HepG2 (cell line): ENCODE measurements around the gene TMEM270. TPM values are rescaled to one million over a fixed set of nuclear protein-coding genes. Genes with fewer than 3 reads are reported as not detected.

ENCODE experiments used
- CBX1 ChIP-seq: IDR thresholded peaks from one replicate; pipeline ENCODE4 v1.6.1; 2016; ENCODE audit warnings: antibody characterized with exemption, low read depth
- CBX2 ChIP-seq, 2 experiments: fragments of 200-600 bp in 1 of 2; sonication (generic); formaldehyde crosslinking in 1 of 2; IDR thresholded peaks; 2 replicates each; pipeline versions ENCODE4 v1.7.0 to v1.8.1; 2018 to 2022; ENCODE audit warnings: low read depth in 2 of 2, low read length in 1 of 2, mild to moderate bottlenecking in 1 of 2, missing genetic modification reagents in 1 of 2
- CREM ChIP-seq, 2 experiments: sonication (generic) in 1 of 2; formaldehyde crosslinking in 1 of 2; IDR thresholded peaks; 2 replicates each; pipeline versions ENCODE4 v1.4.0 to v1.6.1; 2016 to 2020; ENCODE audit warnings: antibody characterized with exemption in 1 of 2, mild to moderate bottlenecking in 1 of 2, missing genetic modification reagents in 1 of 2
- CTCF ChIP-seq: sonication (generic); formaldehyde crosslinking; IDR thresholded peaks from 2 replicates; pipeline ENCODE4 v1.5.0; 2020; ENCODE audit warnings: mild to moderate bottlenecking, missing genetic modification reagents, moderate library complexity
- ELK4 ChIP-seq: sonication (generic); formaldehyde crosslinking; IDR thresholded peaks from 2 replicates; pipeline ENCODE4 v1.9.0; 2021; ENCODE audit warnings: missing genetic modification reagents, borderline replicate concordance
- FOXJ3 ChIP-seq: sonication (generic); formaldehyde crosslinking; IDR thresholded peaks from 2 replicates; pipeline ENCODE4 v1.4.0; 2020; ENCODE audit warnings: missing genetic modification reagents, mild to moderate bottlenecking, borderline replicate concordance
- HDAC6 ChIP-seq: fragments of 200-600 bp; sonication (generic); IDR thresholded peaks from 2 replicates; pipeline ENCODE4 v1.7.0; 2017; ENCODE audit warnings: mild to moderate bottlenecking, antibody characterized with exemption, low read length, low read depth
- IKZF4 ChIP-seq: sonication (generic); formaldehyde crosslinking; IDR thresholded peaks from 2 replicates; pipeline ENCODE4 v1.5.1; 2020; ENCODE audit warnings: borderline replicate concordance, mild to moderate bottlenecking, low read depth, missing genetic modification reagents; ENCODE audit errors: not compliant biosample characterization
- KAT8 ChIP-seq: IDR thresholded peaks from 2 replicates; pipeline ENCODE4 v1.6.1; 2016; ENCODE audit warnings: missing genetic modification reagents, missing compliant biosample characterization
- MTERF4 ChIP-seq: sonication (generic); formaldehyde crosslinking; IDR thresholded peaks from 2 replicates; pipeline ENCODE4 v1.8.0; 2023; ENCODE audit warnings: mild to moderate bottlenecking, missing genetic modification reagents
- SMARCE1 ChIP-seq: fragments of 450-650 bp; IDR thresholded peaks from 2 replicates; pipeline ENCODE4 v1.6.1; 2017; ENCODE audit warnings: borderline replicate concordance
- SNAI1 ChIP-seq: sonication (generic); formaldehyde crosslinking; IDR thresholded peaks from 2 replicates; pipeline ENCODE4 v1.5.0; 2020; ENCODE audit warnings: mild to moderate bottlenecking, missing genetic modification reagents, borderline replicate concordance
- TRAFD1 ChIP-seq: sonication (generic); formaldehyde crosslinking; IDR thresholded peaks from 2 replicates; pipeline ENCODE4 v1.5.1; 2020; ENCODE audit warnings: missing genetic modification reagents, mild to moderate bottlenecking, borderline replicate concordance
- ZNF180 ChIP-seq: sonication (generic); formaldehyde crosslinking; IDR thresholded peaks from 2 replicates; pipeline ENCODE4 v1.4.0; 2020; ENCODE audit warnings: low read depth, missing genetic modification reagents, borderline replicate concordance
- ZNF331 ChIP-seq: sonication (generic); formaldehyde crosslinking; IDR thresholded peaks from 2 replicates; pipeline ENCODE4 v1.4.0; 2020; ENCODE audit warnings: missing genetic modification reagents
- ZNF747 ChIP-seq: sonication (generic); formaldehyde crosslinking; IDR thresholded peaks from 2 replicates; pipeline ENCODE4 v1.8.1; 2023; ENCODE audit warnings: missing genetic modification reagents, mild to moderate bottlenecking, borderline replicate concordance
- ZNF891 ChIP-seq: sonication (generic); formaldehyde crosslinking; IDR thresholded peaks from 2 replicates; pipeline ENCODE4 v1.5.0; 2020; ENCODE audit warnings: mild to moderate bottlenecking, missing genetic modification reagents
- ZSCAN5A ChIP-seq: sonication (generic); formaldehyde crosslinking; IDR thresholded peaks from 2 replicates; pipeline ENCODE4 v1.8.0; 2022; ENCODE audit warnings: mild to moderate bottlenecking, missing genetic modification reagents, borderline replicate concordance
- polyA plus RNA-seq, 8 experiments: library from polyadenylated mRNA; depleted of rRNA in 3 of 8; stranded (reverse) in 7 of 8; unstranded in 1 of 8; fragments of >200 nt; fragmentation: Illumina TruSeq in 4 of 8; extraction: Trizol in 4 of 8; gene quantifications; 2 replicates each; pipeline versions ENCODE4 v1.2.1 to v1.2.3, GENCODE V29; 2011 to 2016; ENCODE audit warnings: low read depth in 4 of 8, missing spikeins in 1 of 8, mixed read lengths in 1 of 8; ENCODE audit not compliant: insufficient read depth in 1 of 8
- total RNA-seq, 5 experiments: library from RNA; depleted of rRNA; stranded (reverse); fragments of >200 nt; fragmentation: Illumina TruSeq; extraction: Trizol; gene quantifications; 2 replicates each; pipeline ENCODE4 v1.2.3, GENCODE V29; 2016; ENCODE audit warnings: low read depth in 1 of 5

TMEM270 gene
- total and polyA plus RNA-seq, 2 of the 13 experiments (the other 11 are each of a cell fraction or from before 2014, with no cell fraction given), result not detected

GRCh38 chr7:73830681-73831583, 30.0 kb upstream of the TMEM270 start, which contains the start of gene CLDN4 (continued):
- TF ChIP-seq SMARCE1, result no peak
- no peak; the same call in 1 of the 2 replicates for TF ChIP-seq TRAFD1 (CRISPR knock-in tag)
- no peak for TF ChIP-seq FOXJ3 (CRISPR knock-in tag)
- TF ChIP-seq ELK4 (CRISPR knock-in tag), result no peak
- no peak for TF ChIP-seq ZNF180 (CRISPR knock-in tag)
- TF ChIP-seq SNAI1, result 0 out of 2 replicates have a peak, but pooled peaks have one; percentile 17
- TF ChIP-seq CBX1, result peak; percentile 28
- TF ChIP-seq MTERF4, result no peak; the same call in 1 of the 2 replicates
- no peak for TF ChIP-seq CBX2 (IDR thresholded peaks at IDR 0.05; ENCODE audit: low read depth, low read length)
- TF ChIP-seq CBX2 (CRISPR knock-in tag; IDR thresholded peaks at IDR 0.05; ENCODE audit: low read depth), result no peak
- no peak for TF ChIP-seq ZNF891 (CRISPR knock-in tag)
- TF ChIP-seq IKZF4, result no peak
- no peak for TF ChIP-seq HDAC6
- TF ChIP-seq KAT8 (CRISPR knock-in tag), result no peak
- TF ChIP-seq ZNF331, result peak; percentile 18; the same call in 1 of the 2 replicates
- 0 out of 2 replicates have a peak, but pooled peaks have one; percentile 63 for TF ChIP-seq ZSCAN5A (CRISPR knock-in tag)
- TF ChIP-seq CTCF (CRISPR knock-in tag), result no peak
- 0 out of 2 replicates have a peak, but pooled peaks have one; percentile 17 for TF ChIP-seq CREM (IDR thresholded peaks at IDR 0.05)
- no peak for TF ChIP-seq CREM (CRISPR knock-in tag; IDR thresholded peaks at IDR 0.05)
- no peak; the same call in 1 of the 2 replicates for TF ChIP-seq ZNF747 (CRISPR knock-in tag)
